IgD-negative memory B cell (primary cell): ENCODE results near the gene ASAP2. TPM values are rescaled to one million over a fixed set of nuclear protein-coding genes. Genes with fewer than 3 reads are reported as not detected.

Experiments used
- H3K27ac Mint-ChIP-seq, 3 donors: one replicate each; pipeline ENCODE4 v1.8.0; 2020 to 2022; ENCODE audit warnings: mild to moderate bottlenecking in 3 of 3, mixed read lengths in 3 of 3, moderate library complexity in 1 of 3
- H3K27me3 Mint-ChIP-seq: one replicate; pipeline ENCODE4 v1.8.0; 2021; ENCODE audit warnings: mixed read lengths
- H3K36me3 Mint-ChIP-seq: one replicate; pipeline ENCODE4 v1.8.0; 2020; ENCODE audit warnings: mild to moderate bottlenecking, mixed read lengths
- H3K4me1 Mint-ChIP-seq, 3 donors: one replicate each; pipeline ENCODE4 v1.8.0; 2020 to 2022; ENCODE audit warnings: mixed read lengths in 3 of 3, mild to moderate bottlenecking in 1 of 3
- H3K4me3 Mint-ChIP-seq, 4 donors: one replicate each; pipeline ENCODE4 v1.8.0; 2020 to 2022; ENCODE audit warnings: mild to moderate bottlenecking in 4 of 4, mixed read lengths in 4 of 4, moderate library complexity in 3 of 4
- H3K9me3 Mint-ChIP-seq, 3 donors: one replicate each; pipeline ENCODE4 v1.8.0; 2020 to 2021; ENCODE audit warnings: mixed read lengths in 3 of 3, mild to moderate bottlenecking in 1 of 3
- polyA plus RNA-seq: library from polyadenylated mRNA; unstranded; fragments of 300-500 nt; fragmentation: Illumina TruSeq; gene quantifications from one replicate; pipeline ENCODE4 v1.2.3, GENCODE V29; 2021

ASAP2 gene
- polyA plus RNA-seq, 1 donor from 2014 or later: not detected

DNA sequence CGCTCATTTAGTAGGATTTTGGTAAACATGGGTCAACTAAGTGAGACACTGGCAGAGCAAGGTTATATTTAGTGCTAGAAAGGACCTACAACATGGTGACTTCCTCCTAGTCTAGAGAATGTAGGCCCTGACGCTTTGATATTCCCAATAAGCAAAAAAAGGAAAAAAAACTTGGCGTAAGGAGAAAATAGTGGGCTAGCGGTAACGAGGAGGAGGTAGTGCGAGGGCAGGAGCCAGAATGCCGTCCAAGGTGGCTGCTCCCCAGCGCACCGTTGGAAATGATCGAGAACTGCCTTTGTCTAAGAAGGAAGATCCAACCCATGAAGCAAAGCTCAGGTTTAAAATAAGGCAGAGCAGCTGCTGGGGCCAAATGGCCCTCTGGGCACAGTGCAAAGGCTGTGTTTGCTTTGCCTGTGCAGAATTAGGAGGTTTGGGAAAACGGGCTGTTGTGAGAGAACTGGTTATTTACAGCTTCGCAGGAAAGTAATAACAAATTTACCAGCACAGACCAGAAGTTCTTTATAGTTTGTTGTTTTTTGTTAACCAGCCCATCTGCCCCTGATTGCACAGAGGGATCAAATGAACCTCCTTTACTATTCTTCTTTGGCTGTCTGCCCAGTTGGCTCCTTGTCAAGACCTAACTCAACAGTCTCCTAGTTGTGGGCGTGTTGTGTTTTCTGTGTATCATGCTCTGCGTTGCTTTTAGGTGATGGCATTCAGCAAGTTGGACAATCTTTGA is 130.1 kb downstream of the ASAP2 start:
- H3K36me3 Mint-ChIP-seq: no peaks in the 10 kb centered on the region
- peaks cover 5 to 9% (median 6%) of the 10 kb centered on the region in 3 donors for H3K4me1 Mint-ChIP-seq
- H3K27ac Mint-ChIP-seq: no peak overlapping the region
- peak overlapping the region in 1 of 4 donors; percentile 31 for H3K4me3 Mint-ChIP-seq
- H3K9me3 Mint-ChIP-seq: peaks cover 0 to under 1% (median 0%) of the 10 kb centered on the region in 3 donors
- no peaks in the 10 kb centered on the region for H3K27me3 Mint-ChIP-seq

GRCh38 chr2:9337901-9338300 is 131.3 kb downstream of the ASAP2 start:
- H3K9me3 Mint-ChIP-seq: peaks cover 0 to 2% (median 0%) of the 10 kb centered on the region in 3 donors
- H3K27ac Mint-ChIP-seq: peak overlapping the region in 1 of 3 donors; percentile 69
- no peaks in the 10 kb centered on the region for H3K36me3 Mint-ChIP-seq
- peaks cover 3% of the 10 kb centered on the region for H3K27me3 Mint-ChIP-seq
- peaks cover 5 to 9% (median 6%) of the 10 kb centered on the region in 3 donors for H3K4me1 Mint-ChIP-seq
- no peak overlapping the region for H3K4me3 Mint-ChIP-seq

DNA sequence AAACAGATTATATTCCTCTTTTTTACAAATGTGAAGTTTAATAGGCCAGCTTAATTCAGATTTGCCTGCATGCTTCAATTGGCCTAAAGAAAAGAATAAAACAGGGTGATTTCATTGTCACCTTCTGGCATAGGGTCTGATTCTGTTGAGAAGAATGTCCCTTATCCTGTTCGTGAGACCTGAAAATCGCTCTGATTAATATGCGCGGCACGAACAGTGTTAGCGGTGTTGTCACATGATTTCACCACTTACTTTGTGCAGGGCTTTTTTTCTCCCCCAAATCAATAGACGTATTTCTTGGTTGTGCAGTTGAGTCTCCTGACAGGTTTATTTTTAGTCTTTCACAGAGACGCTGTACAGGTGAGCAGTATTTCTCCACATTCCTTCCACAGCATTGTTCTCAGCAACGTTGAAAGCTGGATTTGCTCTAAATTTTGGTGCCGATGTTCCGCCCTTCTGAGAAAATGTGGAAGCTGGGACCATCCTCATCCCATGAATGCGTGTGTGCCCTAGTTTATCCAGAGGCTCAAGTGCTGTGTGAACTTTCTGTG is 134.8 kb downstream of the ASAP2 start:
- Mint-ChIP-seq H3K9me3 (peaks cover 0 to 2% (median 0%) of the 10 kb centered on the region in 3 donors), H3K4me1 (peaks cover 2 to 3% (median 3%) of the 10 kb centered on the region in 3 donors), H3K36me3 (no peaks in the 10 kb centered on the region), H3K4me3 (no peak overlapping the region), H3K27me3 (peaks cover 12% of the 10 kb centered on the region), H3K27ac (no peak overlapping the region)

DNA sequence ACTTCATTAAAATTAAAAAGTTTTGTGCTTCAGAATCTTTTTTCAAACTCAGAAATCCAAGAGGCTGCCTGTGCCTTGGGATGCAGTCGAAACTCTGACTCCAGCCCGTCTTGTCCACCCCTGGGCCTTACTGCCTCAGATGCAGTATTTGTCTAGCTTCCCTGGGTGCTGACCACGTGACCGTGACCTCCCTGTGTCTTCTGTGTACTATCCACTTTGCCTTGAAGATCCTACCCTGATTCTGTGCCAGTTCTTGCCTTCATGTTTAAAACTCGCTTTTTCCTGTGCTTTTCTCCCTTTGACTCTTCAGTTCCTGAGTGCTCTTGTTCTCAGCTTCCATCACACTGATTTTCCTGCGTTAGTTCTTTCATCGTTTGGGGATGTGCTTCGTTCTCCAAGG is 136.0 kb downstream of the ASAP2 start:
- no peaks in the 10 kb centered on the region for H3K36me3 Mint-ChIP-seq
- peaks cover 13% of the 10 kb centered on the region for H3K27me3 Mint-ChIP-seq
- H3K9me3 Mint-ChIP-seq: peaks cover 0 to 2% (median 0%) of the 10 kb centered on the region in 3 donors
- H3K4me1 Mint-ChIP-seq: no peaks in the 10 kb centered on the region
- H3K27ac Mint-ChIP-seq: no peak overlapping the region
- no peak overlapping the region for H3K4me3 Mint-ChIP-seq

GRCh38 chr2:9343524-9343923 is 136.9 kb downstream of the ASAP2 start:
- peaks cover 13% of the 10 kb centered on the region for H3K27me3 Mint-ChIP-seq
- no peaks in the 10 kb centered on the region for H3K36me3 Mint-ChIP-seq
- H3K27ac Mint-ChIP-seq: no peak overlapping the region
- H3K9me3 Mint-ChIP-seq: peaks cover 0 to 2% (median 0%) of the 10 kb centered on the region in 3 donors
- no peak overlapping the region for H3K4me3 Mint-ChIP-seq
- H3K4me1 Mint-ChIP-seq: no peaks in the 10 kb centered on the region

- H3K4me1 Mint-ChIP-seq: no peaks in the 10 kb centered on the region
- peaks cover 13% of the 10 kb centered on the region for H3K27me3 Mint-ChIP-seq
- H3K4me3 Mint-ChIP-seq: no peak overlapping the region
- no peaks in the 10 kb centered on the region for H3K36me3 Mint-ChIP-seq
- peaks cover 0 to 2% (median 0%) of the 10 kb centered on the region in 3 donors for H3K9me3 Mint-ChIP-seq
- no peak overlapping the region for H3K27ac Mint-ChIP-seq
Measured at GRCh38 chr2:9344434-9344833, 137.8 kb downstream of the ASAP2 start.

GRCh38 chr2:9345343-9345742 is 138.7 kb downstream of the ASAP2 start:
- Mint-ChIP-seq H3K36me3 (no peaks in the 10 kb centered on the region), H3K27ac (no peak overlapping the region), H3K4me3 (no peak overlapping the region), H3K4me1 (no peaks in the 10 kb centered on the region), H3K27me3 (peaks cover 16% of the 10 kb centered on the region), H3K9me3 (peaks cover 0 to 2% (median 0%) of the 10 kb centered on the region in 3 donors)

- Mint-ChIP-seq H3K36me3 (no peaks in the 10 kb centered on the region), H3K27ac (no peak overlapping the region), H3K9me3 (peaks cover 0 to 2% (median 0%) of the 10 kb centered on the region in 3 donors), H3K4me3 (no peak overlapping the region), H3K27me3 (peaks cover 19% of the 10 kb centered on the region), H3K4me1 (no peaks in the 10 kb centered on the region)
Measured at GRCh38 chr2:9345997-9346396, 139.4 kb downstream of the ASAP2 start.

DNA sequence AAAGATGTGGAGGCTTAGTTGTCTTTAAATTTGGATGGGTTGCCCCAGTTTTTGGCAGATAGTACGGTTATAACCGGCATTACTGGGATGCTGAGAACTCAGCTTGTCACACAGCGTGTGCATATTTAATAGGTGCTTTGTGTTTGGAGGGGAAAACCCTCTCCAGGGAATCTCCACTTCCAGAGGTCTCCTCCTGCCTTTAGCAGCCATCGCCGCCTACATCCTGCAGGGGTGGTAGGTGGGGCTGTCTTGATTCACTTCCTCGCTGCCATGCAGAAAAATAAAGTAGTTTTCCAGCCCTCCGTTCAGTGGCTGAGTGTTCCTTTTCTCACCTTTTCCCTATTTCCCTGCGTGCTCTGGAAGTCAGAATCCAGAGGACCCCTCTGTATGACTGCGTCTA is 140.3 kb downstream of the ASAP2 start:
- Mint-ChIP-seq H3K27me3 (peaks cover 22% of the 10 kb centered on the region), H3K9me3 (no peaks in the 10 kb centered on the region), H3K36me3 (no peaks in the 10 kb centered on the region), H3K4me1 (no peaks in the 10 kb centered on the region), H3K4me3 (no peak overlapping the region), H3K27ac (no peak overlapping the region)

- Mint-ChIP-seq H3K4me3 (peak overlapping the region in 1 of 4 donors; percentile 28), H3K27me3 (peaks cover 22% of the 10 kb centered on the region), H3K9me3 (no peaks in the 10 kb centered on the region), H3K36me3 (no peaks in the 10 kb centered on the region), H3K4me1 (no peaks in the 10 kb centered on the region), H3K27ac (no peak overlapping the region)
Measured at GRCh38 chr2:9347411-9347881, 140.8 kb downstream of the ASAP2 start.

DNA sequence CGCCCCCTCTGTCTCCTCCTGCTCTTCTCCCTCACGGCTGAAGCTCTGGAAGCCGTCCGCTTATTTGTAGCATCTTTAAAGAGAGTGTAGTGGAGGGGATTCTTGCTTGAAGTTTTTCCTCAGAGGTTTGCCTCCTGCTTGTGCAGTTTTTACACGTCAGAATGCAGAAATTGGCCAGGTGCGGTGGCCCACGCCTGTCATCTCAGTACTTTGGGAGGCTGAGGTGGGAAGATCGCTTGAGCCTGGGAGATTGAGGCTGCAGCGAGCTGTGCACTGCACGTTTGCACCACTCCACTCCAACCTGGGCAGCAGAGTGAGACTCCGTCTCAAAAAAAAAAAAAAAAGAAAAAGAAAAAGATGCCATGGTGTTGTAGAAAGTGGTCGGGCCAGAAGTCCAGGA is 147.7 kb downstream of the ASAP2 start:
- Mint-ChIP-seq H3K4me1 (peaks cover 0 to 5% (median 3%) of the 10 kb centered on the region in 3 donors), H3K27me3 (peaks cover 28% of the 10 kb centered on the region), H3K9me3 (no peaks in the 10 kb centered on the region), H3K4me3 (no peak overlapping the region), H3K27ac (no peak overlapping the region), H3K36me3 (peaks cover 2% of the 10 kb centered on the region)

- H3K4me1 Mint-ChIP-seq: peaks cover 0 to 5% (median 3%) of the 10 kb centered on the region in 3 donors
- H3K36me3 Mint-ChIP-seq: peaks cover 2% of the 10 kb centered on the region
- no peak overlapping the region for H3K4me3 Mint-ChIP-seq
- H3K9me3 Mint-ChIP-seq: no peaks in the 10 kb centered on the region
- no peak overlapping the region for H3K27ac Mint-ChIP-seq
- H3K27me3 Mint-ChIP-seq: peaks cover 26% of the 10 kb centered on the region
Measured at GRCh38 chr2:9355270-9355669, 148.7 kb downstream of the ASAP2 start.

DNA sequence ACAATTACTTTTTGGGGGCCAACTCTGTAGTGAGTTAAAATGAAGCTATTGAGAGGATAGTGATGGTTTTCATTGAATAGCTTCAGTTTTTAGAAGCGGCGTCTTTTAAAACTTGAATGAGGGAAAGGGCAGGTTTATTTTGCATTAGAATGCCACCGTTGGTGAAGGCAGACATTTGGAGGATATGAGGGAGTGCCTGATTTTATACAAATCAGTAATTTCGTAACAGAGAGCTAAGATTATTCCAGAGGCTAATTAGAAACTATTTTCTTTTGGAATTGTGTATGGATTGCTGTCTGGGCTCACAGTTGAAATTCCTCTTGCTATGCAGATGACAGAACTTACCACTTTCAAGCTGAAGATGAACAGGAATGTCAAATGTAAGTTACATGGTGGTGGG is 149.1 kb downstream of the ASAP2 start:
- H3K27ac Mint-ChIP-seq: no peak overlapping the region
- no peak overlapping the region for H3K4me3 Mint-ChIP-seq
- peaks cover 2% of the 10 kb centered on the region for H3K36me3 Mint-ChIP-seq
- H3K9me3 Mint-ChIP-seq: no peaks in the 10 kb centered on the region
- peaks cover 26% of the 10 kb centered on the region for H3K27me3 Mint-ChIP-seq
- peaks cover 0 to 5% (median 3%) of the 10 kb centered on the region in 3 donors for H3K4me1 Mint-ChIP-seq

GRCh38 chr2:9356261-9356660 is 149.6 kb downstream of the ASAP2 start:
- H3K4me3 Mint-ChIP-seq: no peak overlapping the region
- peaks cover 22% of the 10 kb centered on the region for H3K27me3 Mint-ChIP-seq
- H3K9me3 Mint-ChIP-seq: no peaks in the 10 kb centered on the region
- H3K4me1 Mint-ChIP-seq: peaks cover 0 to 5% (median 3%) of the 10 kb centered on the region in 3 donors
- no peak overlapping the region for H3K27ac Mint-ChIP-seq
- H3K36me3 Mint-ChIP-seq: peaks cover 2% of the 10 kb centered on the region

DNA sequence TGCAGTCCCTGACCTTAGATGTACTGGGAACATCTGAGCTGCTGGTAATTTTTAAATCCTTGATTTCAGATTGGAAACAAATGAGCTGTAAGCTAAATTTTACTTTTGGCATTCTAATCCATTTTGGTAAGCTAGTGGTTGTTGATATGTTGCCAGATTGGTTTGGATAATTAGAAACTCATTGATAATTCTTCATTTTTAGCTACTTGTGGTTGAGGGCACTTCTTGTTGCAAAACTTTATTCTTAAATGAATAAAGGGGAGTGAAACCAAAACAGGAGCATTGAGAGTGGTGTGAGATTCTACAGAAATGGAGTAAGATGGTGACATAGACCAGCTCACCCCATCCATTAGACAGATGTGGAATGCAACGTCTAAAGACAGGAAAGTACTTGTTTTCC is 152.2 kb downstream of the ASAP2 start:
- no peak overlapping the region for H3K27ac Mint-ChIP-seq
- H3K27me3 Mint-ChIP-seq: peaks cover 19% of the 10 kb centered on the region
- H3K36me3 Mint-ChIP-seq: peaks cover 2% of the 10 kb centered on the region
- H3K9me3 Mint-ChIP-seq: peaks cover 0 to 3% (median 2%) of the 10 kb centered on the region in 3 donors
- H3K4me3 Mint-ChIP-seq: no peak overlapping the region
- H3K4me1 Mint-ChIP-seq: peaks cover 0 to 5% (median 3%) of the 10 kb centered on the region in 3 donors
